H54 (cell line): ENCODE results near the gene CGB3.
"Not testable (repeated sequence)": the region's sequence is repeated elsewhere in the genome, so short reads cannot be mapped to it uniquely, and the experiment has no call there.

ENCODE experiments used
- DNase-seq: peaks from one replicate; pipeline ENCODE4 v3.0.0; 2011; ENCODE audit warnings: low spot score, mixed read lengths; ENCODE audit not compliant: insufficient read length
- FAIRE-seq: peaks from 3 replicates; lab custom pipeline; 2011; peaks lifted over from hg19 to GRCh38; lab: Jason Lieb, UNC
- POLR2A ChIP-seq: IDR thresholded peaks from 2 replicates; pipeline ENCODE4 v1.6.1; 2011; ENCODE audit warnings: low read depth, mild to moderate bottlenecking, low read length

Gene CGB3

GRCh38 chr19:49024233-49024632 lies at the start of gene CGB3:
Gene CGB3 (minus strand): TSS chr19:49024333. CDS start chr19:49023971, 362 bp downstream.
- not testable (repeated sequence) for DNase-seq, FAIRE-seq

GRCh38 chr19:49071860-49072547 lies 47.9 kb upstream of the CGB3 start:
- FAIRE-seq, result no peak
- DNase-seq, result no peak
- TF ChIP-seq POLR2A, result no peak

GRCh38 chr19:49070416-49070815 lies 46.3 kb upstream of the CGB3 start:
- no peak for FAIRE-seq
- DNase-seq, result no peak
- no peak for TF ChIP-seq POLR2A

GRCh38 chr19:49069026-49069425 lies 44.9 kb upstream of the CGB3 start:
- TF ChIP-seq POLR2A, result no peak
- FAIRE-seq (no peak), DNase-seq (no peak)

GRCh38 chr19:49067554-49067953 lies 43.4 kb upstream of the CGB3 start:
- no peak for TF ChIP-seq POLR2A
- FAIRE-seq (no peak), DNase-seq (no peak)

- no peak for FAIRE-seq
- no peak for TF ChIP-seq POLR2A
- DNase-seq, result no peak
Observed at GRCh38 chr19:49065905-49066512, 41.9 kb upstream of the CGB3 start.

- TF ChIP-seq POLR2A, result no peak
- FAIRE-seq (no peak), DNase-seq (no peak)
Observed at GRCh38 chr19:49064768-49065611, 40.9 kb upstream of the CGB3 start, which contains the start of gene NTF4. Gene NTF4 (minus strand): TSS chr19:49064818. CDS start chr19:49061997, 2,821 bp downstream.

GRCh38 chr19:49064029-49064629 lies 40.0 kb upstream of the CGB3 start:
- TF ChIP-seq POLR2A, result no peak
- FAIRE-seq (no peak), DNase-seq (no peak)

GRCh38 chr19:49061445-49061844 lies 37.3 kb upstream of the CGB3 start:
- TF ChIP-seq POLR2A, result no peak
- DNase-seq (no peak), FAIRE-seq (no peak)

GRCh38 chr19:49061000-49061399 lies 36.9 kb upstream of the CGB3 start:
- no peak for DNase-seq
- FAIRE-seq, result no peak
- no peak for TF ChIP-seq POLR2A

- TF ChIP-seq POLR2A, result no peak
- FAIRE-seq, result no peak
- no peak for DNase-seq
Observed at GRCh38 chr19:49059053-49059452, 34.9 kb upstream of the CGB3 start.

GRCh38 chr19:49058562-49058961 lies 34.4 kb upstream of the CGB3 start:
- DNase-seq (no peak), FAIRE-seq (no peak)
- no peak for TF ChIP-seq POLR2A

GRCh38 chr19:49057636-49058234 lies 33.6 kb upstream of the CGB3 start, which contains the start of gene CGB7:
Gene CGB7 (minus strand): TSS chr19:49057749. CDS start chr19:49055375, 2,374 bp downstream.
- 0 out of 2 replicates have a peak, but pooled peaks have one; percentile 27 for TF ChIP-seq POLR2A
- peak; percentile 70 for DNase-seq
- FAIRE-seq, result no peak

GRCh38 chr19:49056902-49057596 lies 32.9 kb upstream of the CGB3 start:
- not testable (repeated sequence) for FAIRE-seq, DNase-seq
